SK-N-MC (cell line): ENCODE data around the gene KLF13.

Experiments
- DNase-seq: peaks from one replicate; pipeline ENCODE4 v3.0.0-alpha.2; 2011; ENCODE audit warnings: low read depth, low spot score
- H3K27ac ChIP-seq: fragments of 200-600 bp; sonication (generic); 2 replicates; pipeline ENCODE4 v1.5.1; 2016; ENCODE audit warnings: mixed run types
- H3K36me3 ChIP-seq: fragments of 200-600 bp; sonication (generic); 2 replicates; pipeline ENCODE4 v1.6.1; 2017; ENCODE audit warnings: antibody characterized with exemption, low read length, mixed read lengths; ENCODE audit not compliant: insufficient read depth
- H3K4me3 ChIP-seq: fragments of 200-600 bp; sonication (generic); 2 replicates; pipeline ENCODE4 v1.5.1; 2016
- H3K9ac ChIP-seq: fragments of 200-600 bp; sonication (generic); 2 replicates; pipeline ENCODE4 v1.8.0; 2017; ENCODE audit warnings: mixed run types, mixed read lengths; ENCODE audit not compliant: insufficient read length
- H3K9me3 ChIP-seq: fragments of 200-600 bp; sonication (generic); 2 replicates; pipeline ENCODE4 v1.6.1; 2017; ENCODE audit warnings: low read depth, mild to moderate bottlenecking, antibody characterized with exemption, low read length, moderate library complexity, mixed read lengths
- EZH2 ChIP-seq: fragments of 200-600 bp; sonication (generic); IDR thresholded peaks from one replicate; pipeline ENCODE4 v1.6.1; 2017; ENCODE audit warnings: antibody characterized with exemption
- FOXP2 ChIP-seq: optimal IDR thresholded peaks from 2 replicates; pipeline ENCODE3; 2011; ENCODE audit warnings: mild to moderate bottlenecking, moderate library complexity; ENCODE audit not compliant: insufficient read depth; ENCODE audit errors: extremely low read length, control extremely low read depth
- POLR2AphosphoS5 ChIP-seq: IDR thresholded peaks from 2 replicates; pipeline ENCODE4 v1.6.1; 2012; ENCODE audit warnings: mild to moderate bottlenecking, low read depth, low read length, borderline replicate concordance

KLF13 gene

GRCh38 chr15:31358957-31359701 is 32.5 kb downstream of the KLF13 start:
- no peak for DNase-seq
- Histone ChIP-seq H3K36me3 (0 out of 2 replicates have a peak, but pooled peaks cover 9% of the 10 kb centered on the region), H3K9me3 (no peaks in the 10 kb centered on the region), H3K27ac (peak overlapping the region; percentile 49; the same call in 1 of the 2 replicates), H3K9ac (no peak overlapping the region), H3K4me3 (no peak overlapping the region)
- TF ChIP-seq EZH2 (no peak), FOXP2 (no peak), POLR2AphosphoS5 (no peak)

GRCh38 chr15:31359702-31360111 is 33.1 kb downstream of the KLF13 start:
- 0 out of 2 replicates have a peak, but pooled peaks cover 6% of the 10 kb centered on the region for H3K36me3 ChIP-seq
- H3K9me3 ChIP-seq: no peaks in the 10 kb centered on the region
- no peak overlapping the region for H3K9ac ChIP-seq
- no peak overlapping the region for H3K4me3 ChIP-seq
- DNase-seq: no peak
- no peak for TF ChIP-seq POLR2AphosphoS5
- TF ChIP-seq FOXP2: no peak
- TF ChIP-seq EZH2: no peak
- H3K27ac ChIP-seq: peak overlapping the region; percentile 49; the same call in 1 of the 2 replicates

GRCh38 chr15:31360158-31360561 is 33.5 kb downstream of the KLF13 start:
- 0 out of 2 replicates have a peak, but pooled peaks cover 2% of the 10 kb centered on the region for H3K36me3 ChIP-seq
- TF ChIP-seq POLR2AphosphoS5 (no peak), FOXP2 (no peak), EZH2 (no peak)
- no peak overlapping the region for H3K9ac ChIP-seq
- no peak for DNase-seq
- no peaks in the 10 kb centered on the region for H3K9me3 ChIP-seq
- no peak overlapping the region for H3K27ac ChIP-seq
- no peak overlapping the region for H3K4me3 ChIP-seq

GRCh38 chr15:31360843-31361763 is 34.5 kb downstream of the KLF13 start:
- no peak for DNase-seq
- Histone ChIP-seq H3K36me3 (no peaks in the 10 kb centered on the region), H3K27ac (peak overlapping the region; percentile 74), H3K4me3 (peak overlapping the region; percentile 61), H3K9me3 (no peaks in the 10 kb centered on the region), H3K9ac (no peak overlapping the region)
- TF ChIP-seq POLR2AphosphoS5: no peak
- no peak for TF ChIP-seq EZH2
- no peak for TF ChIP-seq FOXP2

GRCh38 chr15:31361764-31362515 is 35.3 kb downstream of the KLF13 start:
- DNase-seq: no peak
- no peaks in the 10 kb centered on the region for H3K36me3 ChIP-seq
- H3K4me3 ChIP-seq: peak overlapping the region; percentile 61
- H3K9ac ChIP-seq: peak overlapping the region; percentile 8
- no peaks in the 10 kb centered on the region for H3K9me3 ChIP-seq
- TF ChIP-seq EZH2 (no peak), FOXP2 (no peak), POLR2AphosphoS5 (no peak)
- peak overlapping the region; percentile 74 for H3K27ac ChIP-seq

GRCh38 chr15:31362886-31363285 is 36.3 kb downstream of the KLF13 start:
- Histone ChIP-seq H3K36me3 (no peaks in the 10 kb centered on the region), H3K9me3 (no peaks in the 10 kb centered on the region), H3K9ac (no peak overlapping the region), H3K4me3 (no peak overlapping the region), H3K27ac (peak overlapping the region; percentile 40; the same call in 1 of the 2 replicates)
- TF ChIP-seq EZH2: no peak
- no peak for TF ChIP-seq POLR2AphosphoS5
- no peak for DNase-seq

GRCh38 chr15:31364301-31365031 is 37.8 kb downstream of the KLF13 start:
- no peak overlapping the region for H3K9ac ChIP-seq
- no peaks in the 10 kb centered on the region; the same call in 1 of the 2 replicates for H3K9me3 ChIP-seq
- peak overlapping the region; percentile 4; the same call in 1 of the 2 replicates for H3K4me3 ChIP-seq
- TF ChIP-seq FOXP2: no peak
- no peak for TF ChIP-seq EZH2
- TF ChIP-seq POLR2AphosphoS5: no peak
- no peak for DNase-seq
- H3K27ac ChIP-seq: peak overlapping the region; percentile 15
- H3K36me3 ChIP-seq: no peaks in the 10 kb centered on the region
